Measurements from ENCODE around the gene MAG.

MAG gene

GRCh38 chr19:35260694-35261304 lies 31.2 kb upstream of the MAG start:
- Mint-ChIP-seq H3K4me1 (ENCODE audit: low read depth) (peaks cover 23% of the 10 kb centered on the region), H3K36me3 (ENCODE audit: low read depth) (peaks cover 8% of the 10 kb centered on the region), H3K27me3 (no peaks in the 10 kb centered on the region), H3K9me3 (no peaks in the 10 kb centered on the region), H3K27ac (no peak overlapping the region), H3K4me3 (no peak overlapping the region)

GRCh38 chr19:35261356-35262100 lies 30.4 kb upstream of the MAG start:
- H3K4me3 Mint-ChIP-seq, result no peak overlapping the region
- H3K9me3 Mint-ChIP-seq, result no peaks in the 10 kb centered on the region
- peaks cover 8% of the 10 kb centered on the region for H3K36me3 Mint-ChIP-seq (ENCODE audit: low read depth)
- H3K27me3 Mint-ChIP-seq, result no peaks in the 10 kb centered on the region
- no peak overlapping the region for H3K27ac Mint-ChIP-seq
- H3K4me1 Mint-ChIP-seq (ENCODE audit: low read depth), result peaks cover 28% of the 10 kb centered on the region

- Mint-ChIP-seq H3K27me3 (no peaks in the 10 kb centered on the region), H3K36me3 (ENCODE audit: low read depth) (peaks cover 8% of the 10 kb centered on the region), H3K4me1 (ENCODE audit: low read depth) (peaks cover 28% of the 10 kb centered on the region), H3K4me3 (no peak overlapping the region), H3K27ac (peak overlapping the region; percentile 11), H3K9me3 (no peaks in the 10 kb centered on the region)
These were observed 29.7 kb upstream of the MAG start for GRCh38 chr19:35262101-35262761.

- Mint-ChIP-seq H3K36me3 (ENCODE audit: low read depth) (peaks cover 8% of the 10 kb centered on the region), H3K27me3 (no peaks in the 10 kb centered on the region), H3K4me3 (no peak overlapping the region)
These were observed 27.5 kb upstream of the MAG start for GRCh38 chr19:35264268-35265125.

GRCh38 chr19:35265126-35265899 lies 26.6 kb upstream of the MAG start:
- Mint-ChIP-seq H3K36me3 (ENCODE audit: low read depth) (peaks cover 5% of the 10 kb centered on the region), H3K4me3 (peak overlapping the region; percentile 89), H3K27me3 (no peaks in the 10 kb centered on the region), H3K27ac (peak overlapping the region; percentile 84), H3K9me3 (no peaks in the 10 kb centered on the region), H3K4me1 (ENCODE audit: low read depth) (peaks cover 25% of the 10 kb centered on the region)

More at GRCh38 chr19:35264268-35265125, 27.5 kb upstream of the MAG start:
- Mint-ChIP-seq H3K9me3 (no peaks in the 10 kb centered on the region), H3K27ac (peak overlapping the region; percentile 84), H3K4me1 (ENCODE audit: low read depth) (peaks cover 21% of the 10 kb centered on the region)

- Mint-ChIP-seq H3K9me3 (no peaks in the 10 kb centered on the region), H3K4me1 (ENCODE audit: low read depth) (peaks cover 29% of the 10 kb centered on the region), H3K36me3 (ENCODE audit: low read depth) (peaks cover 8% of the 10 kb centered on the region), H3K27me3 (no peaks in the 10 kb centered on the region), H3K27ac (peak overlapping the region; percentile 84), H3K4me3 (peak overlapping the region; percentile 89)
These were observed 26.0 kb upstream of the MAG start for GRCh38 chr19:35265900-35266519.

- H3K9me3 Mint-ChIP-seq, result no peaks in the 10 kb centered on the region
- no peaks in the 10 kb centered on the region for H3K27me3 Mint-ChIP-seq
- H3K27ac Mint-ChIP-seq, result peak overlapping the region; percentile 31
- H3K4me3 Mint-ChIP-seq, result peak overlapping the region; percentile 89
- peaks cover 32% of the 10 kb centered on the region for H3K4me1 Mint-ChIP-seq (ENCODE audit: low read depth)
- H3K36me3 Mint-ChIP-seq (ENCODE audit: low read depth), result peaks cover 14% of the 10 kb centered on the region
These were observed 25.2 kb upstream of the MAG start for GRCh38 chr19:35266520-35267352.

- Mint-ChIP-seq H3K36me3 (ENCODE audit: low read depth) (peaks cover 21% of the 10 kb centered on the region), H3K4me1 (ENCODE audit: low read depth) (peaks cover 38% of the 10 kb centered on the region), H3K9me3 (no peaks in the 10 kb centered on the region), H3K4me3 (peak overlapping the region; percentile 89), H3K27ac (peak overlapping the region; percentile 92), H3K27me3 (no peaks in the 10 kb centered on the region)
These were observed 24.6 kb upstream of the MAG start for GRCh38 chr19:35267353-35267817.

- Mint-ChIP-seq H3K36me3 (ENCODE audit: low read depth) (peaks cover 22% of the 10 kb centered on the region), H3K27ac (peak overlapping the region; percentile 92), H3K9me3 (no peaks in the 10 kb centered on the region), H3K4me1 (ENCODE audit: low read depth) (peaks cover 39% of the 10 kb centered on the region), H3K27me3 (no peaks in the 10 kb centered on the region), H3K4me3 (peak overlapping the region; percentile 89)
These were observed 24.0 kb upstream of the MAG start for GRCh38 chr19:35267818-35268535.

GRCh38 chr19:35268536-35269437 lies 23.2 kb upstream of the MAG start, which contains the start of gene USF2:
TSS of gene USF2 (plus strand) at chr19:35268962. CDS start at chr19:35269102, 140 bp downstream.
- Mint-ChIP-seq H3K27me3 (no peaks in the 10 kb centered on the region), H3K9me3 (no peaks in the 10 kb centered on the region), H3K36me3 (ENCODE audit: low read depth) (peaks cover 27% of the 10 kb centered on the region), H3K27ac (peak within 1 kb of the TSS; percentile 92), H3K4me3 (peak within 1 kb of the TSS; percentile 89), H3K4me1 (ENCODE audit: low read depth) (peaks cover 44% of the 10 kb centered on the region)

- H3K4me3 Mint-ChIP-seq, result peak overlapping the region; percentile 66
- H3K27ac Mint-ChIP-seq, result no peak overlapping the region
- H3K4me1 Mint-ChIP-seq (ENCODE audit: low read depth), result peaks cover 44% of the 10 kb centered on the region
- no peaks in the 10 kb centered on the region for H3K9me3 Mint-ChIP-seq
- H3K27me3 Mint-ChIP-seq, result no peaks in the 10 kb centered on the region
- peaks cover 33% of the 10 kb centered on the region for H3K36me3 Mint-ChIP-seq (ENCODE audit: low read depth)
These were observed 22.4 kb upstream of the MAG start for GRCh38 chr19:35269438-35270117.

Measured in stimulated activated naive CD8-positive, alpha-beta T cell treated with anti-CD3 and anti-CD28 coated beads, Interleukin-15, Interleukin-2, amounts not matched to agents 100 ng/mL and 50 ng/mL, for 24 hours (primary cell).